ENCODE measurements around the gene PDE3A.

Gene PDE3A

GRCh38 chr12:20463913-20464524 lies 95.7 kb downstream of the PDE3A start:
- no peak for DNase-seq

DNA sequence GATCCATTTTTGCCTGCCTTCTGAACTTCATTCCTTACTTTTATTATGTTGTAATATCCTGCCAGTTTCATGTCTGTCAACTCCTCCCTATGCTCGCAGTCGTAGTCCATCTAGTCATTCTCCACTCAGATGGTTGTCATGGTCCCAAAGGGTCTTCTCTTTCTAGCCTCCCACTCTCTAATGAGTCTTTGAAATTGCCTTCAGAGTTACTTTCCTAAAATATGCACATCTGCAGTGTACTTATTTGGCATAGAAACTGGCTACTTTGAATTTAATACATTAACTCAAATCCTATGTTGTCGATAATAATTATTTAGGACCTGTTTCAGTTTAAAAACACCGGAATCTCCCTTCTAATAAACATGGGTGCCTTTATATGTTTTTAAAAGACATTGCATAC lies 101.0 kb downstream of the PDE3A start:
- no peak for DNase-seq

DNA sequence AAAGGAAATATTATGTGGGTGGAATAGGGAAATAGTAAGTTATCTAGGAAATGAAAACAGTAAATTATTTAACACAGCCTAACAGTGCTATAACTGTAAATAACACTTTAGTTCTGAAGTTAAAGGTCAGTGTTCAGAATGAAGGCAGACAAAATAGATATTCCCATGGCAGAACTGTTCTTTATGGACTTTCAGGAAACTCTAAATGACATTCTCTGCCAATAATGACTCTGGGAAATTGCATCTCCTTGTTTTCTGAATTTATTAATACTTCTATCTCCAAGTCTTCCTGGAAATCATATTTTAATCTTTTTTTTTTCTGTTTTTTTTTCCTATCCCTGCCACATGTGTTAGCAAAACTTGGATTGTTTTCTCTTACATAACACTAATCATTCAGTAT lies 101.4 kb downstream of the PDE3A start:
- DNase-seq, result no peak

- no peak for DNase-seq
Observed at GRCh38 chr12:20472102-20472782, 103.9 kb downstream of the PDE3A start.

- no peak for DNase-seq
Observed at GRCh38 chr12:20473133-20473532, 104.8 kb downstream of the PDE3A start.

GRCh38 chr12:20474016-20474415 lies 105.7 kb downstream of the PDE3A start:
- no peak for DNase-seq

- no peak for DNase-seq
Observed at GRCh38 chr12:20474443-20474842, 106.1 kb downstream of the PDE3A start.

DNA sequence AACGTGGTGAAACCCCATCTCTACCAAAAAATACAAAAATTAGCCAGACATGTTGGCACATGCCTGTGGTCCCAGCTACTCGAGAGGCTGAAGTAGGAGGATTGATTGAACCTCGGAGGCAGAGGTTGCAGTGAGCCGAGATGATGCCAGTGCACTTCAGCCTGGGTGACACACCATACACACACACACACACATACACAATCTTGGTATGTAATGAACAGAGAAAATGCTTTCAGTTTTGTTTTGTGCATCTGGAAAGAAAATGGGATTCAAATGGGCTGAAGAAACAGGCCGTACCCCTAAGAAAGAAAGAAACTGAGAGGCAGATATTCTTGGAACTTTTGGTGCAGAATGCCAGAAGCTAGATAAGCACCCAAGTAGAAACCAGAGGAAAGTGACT lies 107.2 kb downstream of the PDE3A start:
- DNase-seq, result no peak

DNA sequence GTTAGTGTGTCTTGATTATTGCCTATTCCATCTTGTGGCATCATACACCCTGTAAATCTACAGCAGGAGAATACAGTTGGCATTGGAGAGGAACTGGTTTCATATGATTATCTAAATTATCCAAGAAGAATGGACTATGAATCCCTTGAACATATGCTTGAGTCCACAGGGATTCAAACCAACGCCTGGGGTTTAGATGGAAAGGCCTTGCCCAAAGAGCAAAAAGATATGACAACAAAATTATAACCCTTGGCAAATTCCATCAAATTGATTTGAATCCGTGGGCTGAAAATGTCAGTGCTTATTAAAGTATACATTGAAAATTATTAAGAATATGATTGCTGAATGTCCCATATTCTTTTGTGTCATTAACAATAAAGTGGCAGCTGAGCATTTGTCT lies 108.2 kb downstream of the PDE3A start:
- DNase-seq, result no peak

DNA sequence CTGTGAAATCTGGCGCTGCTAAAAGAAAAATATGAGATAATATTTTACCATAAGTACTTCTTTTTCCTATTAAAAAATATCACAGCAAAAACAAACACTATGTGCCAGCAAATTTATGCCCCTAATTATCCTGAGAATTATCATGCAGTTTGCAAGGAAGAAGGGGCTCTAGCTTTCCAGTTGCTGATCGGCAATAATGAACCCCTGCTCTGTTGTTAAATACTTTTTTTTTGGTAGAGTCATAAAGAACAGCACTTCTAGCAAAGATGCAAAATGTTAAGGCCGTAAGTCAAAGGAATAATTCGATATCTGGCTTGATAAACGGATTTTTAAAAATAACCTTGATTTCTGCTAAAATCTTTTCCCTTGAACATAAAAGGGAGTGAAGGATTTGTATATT lies 108.9 kb downstream of the PDE3A start:
- DNase-seq, result no peak

DNA sequence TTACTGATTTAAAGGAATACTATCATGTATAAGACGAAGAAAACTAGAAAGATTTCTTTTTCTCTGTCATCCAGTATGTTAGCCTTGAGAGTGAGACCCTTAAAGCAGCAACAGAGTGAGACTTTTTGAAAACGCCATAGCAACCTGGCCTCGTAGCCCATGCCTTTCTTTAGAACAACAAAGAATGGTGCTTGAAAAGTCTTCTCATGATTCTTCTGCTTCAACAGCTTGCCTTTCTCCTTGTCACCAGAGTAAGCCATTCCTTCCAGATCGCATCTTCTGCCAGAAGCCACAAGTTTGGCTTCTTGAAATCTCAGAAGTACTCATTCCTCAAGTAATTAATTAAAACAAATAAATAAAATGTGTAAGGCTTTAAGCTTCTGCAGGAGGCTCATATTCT lies 109.3 kb downstream of the PDE3A start:
- no peak for DNase-seq

DNA sequence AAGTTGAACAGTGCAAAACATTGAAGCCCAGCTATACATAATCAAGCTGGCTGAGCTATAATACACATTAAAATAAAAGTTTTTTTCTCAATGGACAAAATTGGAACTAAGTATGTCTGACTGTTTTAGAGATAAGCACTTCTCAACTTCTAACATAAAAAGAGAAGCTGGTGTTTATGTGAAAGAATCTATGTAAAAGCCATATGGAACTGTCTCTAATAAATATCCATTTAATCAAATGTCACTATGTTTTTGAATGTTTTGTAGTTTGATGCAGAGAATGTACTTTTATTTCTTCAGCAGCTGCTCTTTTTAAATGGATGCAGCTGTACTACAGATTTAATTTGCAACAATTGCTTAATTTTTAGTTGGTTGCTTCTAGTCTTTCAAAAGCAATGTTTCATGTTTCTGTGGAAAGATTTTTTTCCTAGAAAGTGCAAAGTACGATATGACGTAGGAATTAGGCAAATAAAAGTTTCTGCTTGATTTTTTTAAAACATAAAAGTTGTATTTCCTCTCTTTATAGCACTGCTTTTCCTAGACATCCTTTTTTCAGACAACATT lies 114.2 kb downstream of the PDE3A start:
- no peak for DNase-seq

DNA sequence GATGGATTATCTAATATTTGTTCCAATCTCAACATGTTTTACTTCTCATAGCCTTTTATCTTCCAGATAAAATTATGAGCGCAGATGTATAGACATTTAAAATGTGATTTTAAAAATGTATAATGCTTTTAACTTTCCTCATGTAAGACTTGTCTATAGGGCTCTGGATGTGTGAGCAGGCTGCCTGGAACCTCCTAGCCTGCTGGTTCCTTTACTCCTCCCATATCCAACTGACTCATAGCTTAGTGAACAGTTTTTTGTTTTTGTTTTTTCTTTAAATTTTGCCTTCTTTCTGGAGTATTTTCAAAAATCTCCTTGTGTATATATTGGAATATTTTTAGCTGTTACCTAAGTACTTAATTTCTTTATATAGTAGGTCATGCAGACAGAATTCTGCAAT lies 115.4 kb downstream of the PDE3A start:
- no peak for DNase-seq

GRCh38 chr12:20486233-20486632 lies 117.9 kb downstream of the PDE3A start:
- DNase-seq, result no peak

DNA sequence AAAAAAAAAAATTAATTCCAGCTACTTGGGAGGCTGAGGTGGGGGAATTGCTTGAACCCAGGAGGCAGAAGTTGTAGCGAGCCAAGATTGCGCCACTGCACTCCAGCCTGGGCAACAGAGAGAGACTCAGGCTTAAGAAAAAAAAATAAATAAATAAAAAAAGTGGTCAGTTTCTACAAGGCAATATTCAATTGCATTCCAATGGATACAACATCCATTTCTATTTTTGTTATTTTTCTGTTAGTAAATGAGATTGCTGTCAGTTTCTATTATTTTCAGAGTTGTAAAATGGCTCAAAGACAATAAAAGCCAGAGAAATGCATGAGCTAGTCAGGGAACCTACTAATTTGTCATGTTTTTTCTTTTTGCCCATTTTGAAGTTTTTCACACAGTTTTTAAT lies 119.2 kb downstream of the PDE3A start:
- DNase-seq, result no peak

GRCh38 chr12:20489645-20490044 lies 121.3 kb downstream of the PDE3A start:
- DNase-seq, result no peak

DNA sequence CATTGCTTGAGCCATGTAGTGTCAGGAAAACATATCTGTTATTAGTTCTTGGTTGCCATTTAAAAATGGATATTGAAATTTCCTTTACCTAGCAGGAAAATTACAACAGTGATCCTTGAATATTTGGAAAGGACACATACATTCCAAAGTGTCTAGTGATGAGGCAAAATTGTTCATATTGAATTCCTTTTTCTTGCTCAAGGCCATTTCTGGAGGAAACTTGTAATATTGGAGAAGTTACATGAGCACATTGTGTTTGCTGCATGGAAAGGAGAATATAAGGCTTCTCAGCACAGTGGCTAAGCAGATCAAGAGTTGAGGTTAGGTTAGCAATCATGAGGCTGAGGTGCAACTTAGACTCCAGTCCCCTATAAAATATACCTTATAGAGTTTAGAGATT lies 121.9 kb downstream of the PDE3A start:
- DNase-seq, result no peak

DNA sequence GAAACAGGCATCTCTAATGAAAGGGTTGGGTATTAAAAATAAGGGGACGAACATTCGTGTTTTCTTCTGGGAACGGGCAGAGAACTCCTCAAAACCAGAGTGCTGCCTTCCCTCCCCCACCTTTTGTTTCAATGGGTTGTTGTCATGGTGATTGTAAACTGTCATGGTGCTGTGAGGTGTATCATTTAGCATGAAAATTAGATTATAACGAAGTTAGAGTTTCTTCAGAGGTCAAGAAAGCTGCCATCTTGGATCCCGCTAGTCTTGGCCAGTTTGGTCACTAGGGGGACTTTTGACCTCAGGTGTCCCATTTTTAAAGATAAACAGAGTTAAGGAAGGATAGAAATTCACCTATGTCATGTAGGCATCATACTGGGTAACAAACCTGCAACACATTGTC lies 123.0 kb downstream of the PDE3A start:
- DNase-seq, result no peak

DNA sequence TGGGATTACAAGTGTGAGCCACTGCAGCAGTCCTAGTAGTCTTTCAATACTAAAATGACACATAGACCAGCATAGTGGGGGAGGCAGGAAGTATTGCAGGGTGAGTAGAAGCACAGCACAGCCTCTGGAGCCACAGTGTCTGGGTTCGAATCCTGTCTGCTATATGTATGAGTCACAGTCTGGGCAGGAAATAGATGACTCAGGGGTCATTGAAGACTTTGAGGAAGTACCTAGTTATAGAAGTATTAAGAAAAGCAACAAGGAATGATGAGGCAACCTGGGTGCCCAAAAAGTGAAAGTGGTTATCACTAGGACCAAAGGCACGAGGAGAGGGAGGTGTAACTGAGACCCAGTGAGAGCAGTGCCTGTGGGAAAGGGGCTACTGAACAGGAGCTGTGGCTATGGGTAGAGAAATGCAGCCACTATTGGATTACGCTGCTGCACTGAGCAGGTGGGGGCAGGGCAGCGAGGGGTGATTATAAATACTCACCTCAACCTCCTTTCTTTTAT lies 124.0 kb downstream of the PDE3A start:
- DNase-seq, result no peak

DNA sequence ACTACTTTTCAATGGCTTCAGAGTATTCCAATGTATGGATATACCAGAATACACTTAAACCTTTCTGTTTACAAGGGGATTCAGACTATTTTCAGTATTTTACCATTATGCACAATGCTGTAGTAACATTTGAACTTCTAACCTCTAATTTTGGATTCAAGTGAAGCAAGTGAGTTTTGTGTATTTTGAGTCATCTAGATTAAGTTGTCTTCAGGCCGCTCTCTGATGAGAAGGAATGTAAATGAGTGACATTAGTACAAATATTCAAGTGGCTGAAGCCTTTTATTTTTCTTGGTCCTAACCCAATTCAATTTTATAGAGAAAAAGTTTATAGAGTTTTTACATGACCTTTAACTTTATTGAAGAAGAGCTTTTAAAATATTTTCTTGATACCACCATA lies 125.6 kb downstream of the PDE3A start:
- DNase-seq, result no peak

DNA sequence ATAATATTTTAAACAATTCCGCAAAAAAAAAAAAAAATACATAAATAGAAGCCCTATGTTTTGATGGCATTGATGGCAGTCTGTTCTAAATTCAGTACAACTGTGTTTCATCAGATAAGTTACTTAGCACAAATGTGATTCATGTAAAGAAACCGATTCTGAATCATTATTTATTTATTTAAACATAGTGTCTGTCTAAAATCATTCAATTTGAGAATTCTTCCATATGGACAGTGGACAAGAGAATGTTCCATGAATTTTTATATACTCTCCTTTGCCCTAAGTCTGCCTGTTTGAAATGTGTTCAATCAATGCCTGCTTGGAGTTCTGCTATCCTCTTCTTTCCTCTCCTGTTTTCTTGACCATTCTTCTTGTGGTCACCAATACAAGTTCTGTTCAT lies 126.5 kb downstream of the PDE3A start:
- DNase-seq, result no peak

- DNase-seq, result no peak
Observed at GRCh38 chr12:20495997-20496396, 127.7 kb downstream of the PDE3A start.

GRCh38 chr12:20497707-20498106 lies 129.4 kb downstream of the PDE3A start:
- DNase-seq, result no peak

DNA sequence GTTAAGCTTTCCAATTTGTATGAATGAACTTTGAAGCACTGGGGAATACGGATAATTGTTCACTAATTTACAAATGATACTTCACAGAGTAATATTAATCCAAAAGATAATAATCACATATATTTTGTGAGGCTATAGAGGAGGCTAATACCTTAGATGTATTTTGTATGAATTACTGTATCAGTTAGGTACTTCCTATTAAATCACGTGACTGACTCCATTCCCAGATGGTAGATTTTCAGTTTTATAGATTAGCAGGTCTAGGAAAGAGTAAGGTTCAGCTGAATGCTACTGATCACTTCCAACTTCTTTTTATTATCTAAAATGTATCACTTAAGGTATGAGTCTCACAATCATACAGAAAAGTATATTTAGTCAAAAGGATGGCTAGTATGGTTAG lies 133.6 kb downstream of the PDE3A start:
- DNase-seq, result no peak

DNA sequence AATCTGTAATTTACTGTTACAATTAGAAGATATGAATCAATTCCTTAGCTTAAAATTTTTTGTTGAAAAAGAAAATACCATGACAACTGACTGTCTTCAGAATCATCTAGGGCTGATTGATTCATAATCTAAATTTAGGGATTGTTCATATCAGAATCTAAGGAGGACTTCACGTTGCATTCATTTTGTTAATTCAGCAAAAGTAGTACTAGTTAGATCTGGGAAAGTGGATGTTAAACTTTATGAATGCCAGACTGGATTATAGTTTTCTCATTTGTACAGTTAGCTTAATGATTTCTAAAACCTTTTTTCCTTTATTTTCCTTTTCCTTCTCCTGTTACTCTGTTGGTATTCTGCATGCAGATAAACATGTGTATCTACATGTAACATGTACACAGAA lies 135.5 kb downstream of the PDE3A start:
- DNase-seq, result no peak

Data from NCI-H187 (cell line).